HUDEP-2 (cell line): ENCODE data around the gene CISD1.
"Not testable (repeated sequence)": the region's sequence is repeated elsewhere in the genome, so short reads cannot be mapped to it uniquely, and the experiment has no call there.

Experiments used
- DNase-seq, 76 experiments: peaks; one replicate each; lab custom pipeline; 2025; ENCODE audit not compliant: unreplicated experiment in 76 of 76; lab: John Stamatoyannopoulos, UW

Gene CISD1

GRCh38 chr10:58268946-58269781, at the start of gene CISD1:
Gene CISD1 (plus strand): TSS chr10:58269162. CDS start chr10:58269274, 112 bp downstream.
- peak; percentile 5 to 96 (median 90) for DNase-seq

GRCh38 chr10:58219875-58220274, 49.1 kb upstream of the CISD1 start:
- DNase-seq: no peak

GRCh38 chr10:58220769-58221451, 48.1 kb upstream of the CISD1 start:
- DNase-seq: no peak

GRCh38 chr10:58225654-58226053, 43.3 kb upstream of the CISD1 start:
- DNase-seq: no peak

- not testable (repeated sequence) for DNase-seq
These were observed 39.1 kb upstream of the CISD1 start for GRCh38 chr10:58229856-58230255.

- DNase-seq: no peak
These were observed 31.7 kb upstream of the CISD1 start for GRCh38 chr10:58237014-58237834.

- no peak for DNase-seq
These were observed 29.3 kb upstream of the CISD1 start for GRCh38 chr10:58239561-58240169.

- no peak for DNase-seq
These were observed 28.4 kb upstream of the CISD1 start for GRCh38 chr10:58240531-58240930.

- DNase-seq: no peak
These were observed 27.6 kb upstream of the CISD1 start for GRCh38 chr10:58241346-58241745.

- no peak for DNase-seq
These were observed 25.7 kb upstream of the CISD1 start for GRCh38 chr10:58243269-58243668.

- not testable (repeated sequence) for DNase-seq
These were observed 25.2 kb upstream of the CISD1 start for GRCh38 chr10:58243801-58244200.

- not testable (repeated sequence) for DNase-seq
These were observed 24.7 kb upstream of the CISD1 start for GRCh38 chr10:58244242-58244641.

GRCh38 chr10:58244666-58245065, 24.3 kb upstream of the CISD1 start:
- DNase-seq: not testable (repeated sequence)

- DNase-seq: no peak
These were observed 15.8 kb upstream of the CISD1 start for GRCh38 chr10:58253184-58253583.

GRCh38 chr10:58254644-58255043, 14.3 kb upstream of the CISD1 start:
- no peak for DNase-seq

- DNase-seq: not testable (repeated sequence)
These were observed 12.8 kb upstream of the CISD1 start for GRCh38 chr10:58256013-58256780.

- no peak for DNase-seq
These were observed 9.8 kb upstream of the CISD1 start for GRCh38 chr10:58258977-58259692.

- DNase-seq: no peak
These were observed 8.6 kb upstream of the CISD1 start for GRCh38 chr10:58260334-58260733.

- DNase-seq: no peak
These were observed 6.2 kb upstream of the CISD1 start for GRCh38 chr10:58262766-58263165.
